ENCODE data around the gene CCDC146. TPM values are rescaled to one million over a fixed set of nuclear protein-coding genes. Genes with fewer than 3 reads are reported as not detected.
A peak's percentile ranks its signal among the peaks of the same experiment; 100 is the strongest.

The CCDC146 gene
- total and polyA plus RNA-seq, 12 donors: 1.7 to 10.8 (median 7.0) TPM

DNA sequence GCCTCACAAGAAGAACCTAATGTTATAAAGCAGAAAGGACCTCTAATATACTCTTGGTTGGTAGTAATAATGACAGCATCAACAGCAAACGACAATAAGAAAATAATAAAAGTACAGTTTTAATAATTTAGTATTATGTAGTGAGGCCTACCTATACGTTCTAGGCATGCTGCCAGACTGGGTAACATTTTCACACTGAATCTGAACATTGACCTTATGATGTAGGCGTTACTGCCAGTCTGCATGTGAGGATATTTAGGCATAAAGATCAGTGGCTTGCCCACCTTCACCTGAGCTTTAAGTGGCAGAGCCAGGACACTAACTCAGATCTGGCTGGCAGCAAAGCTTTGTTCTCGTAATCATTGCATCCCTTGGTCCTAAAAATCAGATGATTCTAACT, 74.7 kb downstream of the CCDC146 start:
- Histone ChIP-seq H3K27ac (peak overlapping the region in 1 of 10 donors; percentile 83), H3K4me1 (peaks cover 0 to 69% (median 0%) of the 10 kb centered on the region in 9 donors), H3K4me3 (peak overlapping the region in 6 of 10 donors; percentile 55 to 62 (median 57)), H3K9me3 (no peaks in the 10 kb centered on the region), H3K36me3 (no peaks in the 10 kb centered on the region), H3K27me3 (no peaks in the 10 kb centered on the region)
- ATAC-seq: no peak
- WGBS, 2 donors: 85 to 92% methylated on average over 4 of the region's 4 CpGs
- no peak for DNase-seq
- intact Hi-C loops (cut with DNase I): no loop called here
- TF ChIP-seq, protein P1, sequence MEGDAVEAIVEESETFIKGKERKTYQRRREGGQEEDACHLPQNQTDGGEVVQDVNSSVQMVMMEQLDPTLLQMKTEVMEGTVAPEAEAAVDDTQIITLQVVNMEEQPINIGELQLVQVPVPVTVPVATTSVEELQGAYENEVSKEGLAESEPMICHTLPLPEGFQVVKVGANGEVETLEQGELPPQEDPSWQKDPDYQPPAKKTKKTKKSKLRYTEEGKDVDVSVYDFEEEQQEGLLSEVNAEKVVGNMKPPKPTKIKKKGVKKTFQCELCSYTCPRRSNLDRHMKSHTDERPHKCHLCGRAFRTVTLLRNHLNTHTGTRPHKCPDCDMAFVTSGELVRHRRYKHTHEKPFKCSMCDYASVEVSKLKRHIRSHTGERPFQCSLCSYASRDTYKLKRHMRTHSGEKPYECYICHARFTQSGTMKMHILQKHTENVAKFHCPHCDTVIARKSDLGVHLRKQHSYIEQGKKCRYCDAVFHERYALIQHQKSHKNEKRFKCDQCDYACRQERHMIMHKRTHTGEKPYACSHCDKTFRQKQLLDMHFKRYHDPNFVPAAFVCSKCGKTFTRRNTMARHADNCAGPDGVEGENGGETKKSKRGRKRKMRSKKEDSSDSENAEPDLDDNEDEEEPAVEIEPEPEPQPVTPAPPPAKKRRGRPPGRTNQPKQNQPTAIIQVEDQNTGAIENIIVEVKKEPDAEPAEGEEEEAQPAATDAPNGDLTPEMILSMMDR (IDR thresholded peaks at IDR 0.05): no peak

DNA sequence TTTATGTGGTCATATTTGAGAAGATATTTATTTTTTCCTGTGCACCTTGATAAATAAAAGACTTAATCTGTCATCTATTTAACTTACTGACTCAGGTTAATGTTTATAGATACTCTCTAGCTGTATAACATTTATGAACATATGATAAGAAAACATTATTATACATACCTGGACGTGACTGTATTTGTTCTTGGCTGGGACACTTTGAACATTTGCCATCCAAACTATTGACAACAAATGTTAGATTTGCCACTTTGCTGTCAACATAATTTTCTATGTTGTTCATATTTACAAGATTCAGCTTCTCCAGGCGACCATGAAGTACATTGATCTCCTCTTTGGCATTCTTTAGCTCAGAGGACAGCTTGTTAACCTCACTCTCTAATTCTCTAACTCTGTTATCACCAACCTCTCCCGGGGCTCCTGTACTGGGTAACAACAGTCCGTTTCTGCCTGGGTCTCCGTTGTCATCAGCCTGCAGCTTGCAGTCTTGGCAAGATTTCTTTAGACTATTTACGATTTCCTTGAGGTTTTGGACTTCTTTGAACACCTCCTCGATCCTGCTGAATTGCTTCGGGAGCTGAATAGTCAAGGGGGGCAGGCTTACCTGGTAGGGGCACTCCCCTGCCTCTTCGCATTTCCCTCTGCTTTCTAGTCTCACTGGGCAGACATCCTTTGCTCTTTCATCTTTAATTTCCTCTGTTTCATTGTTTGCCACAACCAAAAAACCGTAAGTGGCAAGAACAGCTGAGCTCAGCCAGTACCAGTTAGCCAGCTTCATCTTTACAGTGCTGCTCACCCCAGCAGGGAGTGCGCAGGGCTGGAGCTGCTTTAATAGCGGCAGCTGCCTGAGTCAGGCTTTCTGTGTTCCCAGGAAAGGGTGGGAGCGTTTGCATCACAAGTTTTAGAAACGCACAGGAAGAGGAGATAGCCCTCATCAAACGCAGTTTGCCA, 76.9 kb downstream of the CCDC146 start, which contains the start of gene FGL2:
FGL2 (minus strand) TSS at position 807 of the 954 bp plus-strand sequence; CDS start at position 781, 26 bp downstream.
- DNase-seq: peak; percentile 49 to 69
- TF ChIP-seq, protein P1 (IDR thresholded peaks at IDR 0.05): no peak
- Histone ChIP-seq H3K4me1 (peaks cover 0 to 53% (median 0%) of the 10 kb centered on the region in 9 donors), H3K36me3 (no peaks in the 10 kb centered on the region), H3K9me3 (no peaks in the 10 kb centered on the region), H3K4me3 (peak within 1 kb of the TSS; percentile 14 to 62 (median 56)), H3K27ac (peak within 1 kb of the TSS in 9 of 10 donors; percentile 26 to 83 (median 55)), H3K27me3 (no peaks in the 10 kb centered on the region)
- 18 to 20% methylated on average over 15 of the region's 15 CpGs for WGBS, 2 donors
- intact Hi-C loops (cut with DNase I): no loop called here
- peak; percentile 80 to 97 (median 95) for ATAC-seq

DNA sequence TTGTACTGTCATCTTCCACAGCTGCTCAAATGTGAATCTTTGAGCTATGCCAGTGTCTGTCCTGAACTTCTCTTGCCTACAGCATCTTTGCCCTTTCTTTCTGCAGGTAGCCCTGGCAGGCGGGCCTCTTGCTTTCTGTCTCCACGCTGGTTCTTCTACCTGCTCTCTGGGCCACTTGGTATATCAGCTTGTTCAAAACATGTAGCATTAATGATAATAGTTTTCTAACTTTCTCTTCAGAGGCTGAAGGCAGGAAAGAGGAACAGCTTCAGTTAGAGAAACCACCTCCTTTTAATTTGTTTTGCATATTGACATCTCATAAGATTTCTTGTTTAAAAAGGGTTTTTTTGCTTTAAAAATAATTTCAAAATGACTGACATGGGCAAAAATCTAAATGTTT, 78.1 kb downstream of the CCDC146 start:
- ATAC-seq (no peak), DNase-seq (no peak)
- peak overlapping the region in 4 of 10 donors; percentile 17 to 83 (median 73) for H3K27ac ChIP-seq
- TF ChIP-seq, protein P1 (IDR thresholded peaks at IDR 0.05): no peak
- intact Hi-C loops (cut with DNase I): no loop called here
- peaks cover 0 to 47% (median 0%) of the 10 kb centered on the region in 9 donors for H3K4me1 ChIP-seq
- no peaks in the 10 kb centered on the region for H3K36me3 ChIP-seq
- H3K9me3 ChIP-seq: no peaks in the 10 kb centered on the region
- H3K27me3 ChIP-seq: no peaks in the 10 kb centered on the region
- peak overlapping the region in 3 of 10 donors; percentile 56 to 62 (median 57) for H3K4me3 ChIP-seq
- WGBS, 2 donors: 94 to 96% methylated on average over 2 of the region's 2 CpGs

DNA sequence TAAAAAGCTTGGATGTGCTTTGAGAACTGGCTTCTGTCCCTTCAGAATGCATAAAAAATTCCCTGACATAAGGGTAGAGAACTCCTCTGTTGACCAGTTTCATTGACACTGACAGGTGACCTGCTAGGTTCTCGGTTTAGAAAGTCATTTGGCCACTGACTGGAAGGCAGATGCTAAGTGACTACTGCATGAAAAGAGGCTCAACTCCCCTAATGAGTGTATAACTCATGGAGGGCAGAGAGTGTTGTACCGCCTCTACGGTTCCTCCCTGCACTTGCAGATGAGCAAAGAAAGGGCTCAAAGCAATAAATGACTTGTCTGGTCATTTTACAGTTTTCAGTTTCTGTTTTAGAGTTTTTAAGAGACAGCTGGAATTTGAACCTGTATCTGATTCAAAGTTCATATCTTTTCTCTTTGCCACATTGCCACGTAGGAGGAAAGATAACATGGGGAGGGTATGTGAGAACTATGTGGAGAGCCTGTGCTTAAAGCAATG, 80.1 kb downstream of the CCDC146 start:
- Histone ChIP-seq H3K4me3 (no peak overlapping the region), H3K27me3 (no peaks in the 10 kb centered on the region), H3K27ac (no peak overlapping the region), H3K4me1 (peaks cover 0 to 37% (median 0%) of the 10 kb centered on the region in 9 donors), H3K36me3 (no peaks in the 10 kb centered on the region), H3K9me3 (no peaks in the 10 kb centered on the region)
- ATAC-seq: no peak
- DNase-seq: no peak
- 84 to 92% methylated on average over 4 of the region's 4 CpGs for WGBS, 2 donors
- TF ChIP-seq, protein P1 (IDR thresholded peaks at IDR 0.05): no peak
- intact Hi-C loops (cut with DNase I): no loop called here

Data from heart right ventricle (tissue), 16 donors.